AG10803 (cell line): ENCODE measurements around the gene ZW10.

Source experiments
- DNase-seq: peaks from one replicate; pipeline ENCODE4 v3.0.0; 2010; ENCODE audit warnings: low read depth
- H3K4me3 ChIP-seq: 2 replicates; pipeline ENCODE4 v1.5.1; 2011; ENCODE audit warnings: mild to moderate bottlenecking, low read length, control low read depth
- CTCF ChIP-seq: conservative IDR thresholded peaks from 2 replicates; pipeline ENCODE4 v1.5.1; 2011; ENCODE audit warnings: mild to moderate bottlenecking, low read length, control low read depth, inconsistent platforms

The ZW10 gene

DNA sequence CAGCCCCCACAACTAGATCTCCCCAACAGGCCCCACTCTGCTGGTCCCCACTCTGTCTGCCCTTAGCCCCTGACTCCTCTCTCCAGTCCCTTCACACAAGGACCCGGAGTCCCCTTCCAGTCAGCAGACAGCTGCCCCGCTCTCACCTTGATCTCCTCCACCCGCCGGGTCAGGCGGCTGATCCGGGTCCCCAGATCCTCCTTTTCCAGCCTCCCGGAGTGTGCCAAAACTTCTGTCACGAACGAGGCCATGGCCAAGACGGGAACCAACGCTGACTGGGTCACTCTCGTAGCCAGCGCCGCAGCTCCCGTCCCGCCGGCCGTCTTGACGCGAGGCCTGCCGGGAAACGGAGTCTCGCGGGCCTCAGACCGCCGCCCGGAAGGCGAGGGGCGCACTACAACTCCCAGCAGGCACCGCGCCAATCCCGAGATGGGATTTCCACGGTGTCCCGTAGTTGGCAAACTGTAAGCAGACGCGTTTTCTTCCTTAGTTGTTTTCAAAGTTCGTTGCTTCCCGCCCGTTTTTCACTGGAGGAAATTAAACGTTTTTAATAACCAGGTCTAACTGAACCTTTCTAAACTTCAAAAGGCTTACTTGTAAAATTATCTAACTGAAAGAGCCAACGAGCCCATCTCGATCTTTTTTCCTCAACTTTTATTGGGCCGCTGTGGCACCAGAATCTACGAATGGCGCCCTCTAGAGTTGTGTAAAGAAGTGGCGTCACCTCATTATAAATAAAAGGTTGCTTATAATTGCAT lies at the start of gene ZW10:
ZW10 (minus strand) TSS at position 277 of the 758 bp plus-strand sequence; CDS start at position 251, 26 bp downstream.
- TF ChIP-seq CTCF: peak; percentile 85
- peak within 1 kb of the TSS; percentile 95 for H3K4me3 ChIP-seq
- peak; percentile 98 for DNase-seq

DNA sequence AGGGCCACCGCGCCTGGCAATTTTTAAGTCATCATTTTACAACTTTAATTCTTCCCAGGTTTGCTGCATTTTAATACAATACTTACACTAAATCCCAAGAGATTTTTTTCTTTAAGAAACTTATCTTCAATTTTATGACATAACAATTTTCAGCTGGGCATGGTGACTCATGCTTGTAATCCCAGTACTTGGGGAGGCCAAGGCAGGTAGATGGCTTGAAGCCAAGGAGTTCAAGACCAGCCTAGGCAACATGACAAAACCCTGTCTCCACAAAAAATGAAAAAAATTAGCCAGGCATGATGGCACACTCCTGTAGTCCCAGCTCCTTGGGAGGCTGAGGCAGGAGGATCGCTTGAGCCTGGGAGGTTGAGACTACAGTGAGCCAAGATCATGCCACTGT lies 44.9 kb upstream of the ZW10 start:
- no peak overlapping the region for H3K4me3 ChIP-seq
- no peak for DNase-seq
- no peak for TF ChIP-seq CTCF

DNA sequence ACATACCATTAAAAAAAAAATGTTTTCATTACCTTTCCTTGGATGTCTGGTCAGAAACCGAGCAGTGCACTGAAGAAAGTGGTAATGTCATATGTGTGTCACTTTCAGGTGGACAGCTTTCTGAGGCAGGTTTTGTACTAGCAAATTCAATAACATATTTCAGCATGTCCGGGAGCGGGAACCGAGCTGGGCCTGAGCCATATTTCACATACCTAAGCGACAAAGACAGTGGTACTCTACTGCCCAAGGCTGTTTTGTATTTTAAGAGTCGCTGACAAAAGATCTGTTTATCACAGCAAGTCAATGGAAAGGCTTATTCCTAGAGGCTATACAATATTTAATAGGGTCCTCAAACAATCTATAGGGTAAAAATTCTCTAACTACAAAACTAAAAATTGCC lies 44.1 kb upstream of the ZW10 start:
- DNase-seq: no peak
- TF ChIP-seq CTCF: no peak
- no peak overlapping the region for H3K4me3 ChIP-seq

DNA sequence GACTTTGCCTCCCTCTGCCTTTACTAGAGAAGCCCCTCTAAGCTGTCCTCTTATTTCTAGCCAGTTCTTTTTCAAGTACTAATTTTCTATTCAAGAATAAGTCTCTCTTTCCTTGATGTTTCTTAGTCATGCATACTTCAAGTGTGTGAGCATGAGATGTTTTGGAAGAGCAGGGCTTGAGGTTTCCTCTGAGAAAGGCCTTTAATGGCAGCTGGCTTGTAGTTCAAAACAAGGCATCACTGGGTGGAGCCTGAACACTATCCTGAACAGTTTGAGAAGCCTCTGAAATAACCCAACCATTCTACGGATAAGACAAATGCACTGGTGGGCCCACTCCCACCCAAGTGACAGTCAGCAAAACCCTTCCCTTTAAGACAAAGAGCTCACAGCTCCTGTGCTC lies 43.7 kb upstream of the ZW10 start:
- no peak for TF ChIP-seq CTCF
- H3K4me3 ChIP-seq: no peak overlapping the region
- DNase-seq: peak; percentile 11

DNA sequence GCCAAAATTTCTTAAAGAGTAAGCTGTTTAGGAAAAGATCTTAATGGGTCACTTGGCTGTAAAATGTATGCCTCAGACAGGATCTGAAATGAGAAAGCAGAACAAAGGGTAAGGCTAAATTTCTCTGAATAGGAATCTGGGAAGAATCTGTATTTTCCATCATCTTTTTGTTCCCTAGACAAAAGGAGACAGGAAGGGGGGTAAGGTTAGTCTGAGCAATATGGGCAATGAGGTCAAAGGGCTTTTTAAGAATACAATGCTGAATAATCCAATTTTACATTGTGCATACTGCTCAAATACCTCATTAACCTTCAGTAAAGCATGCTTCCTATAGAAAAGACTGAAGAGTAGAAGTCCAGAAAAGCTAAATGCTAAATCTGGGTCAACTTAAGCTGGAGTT lies 40.7 kb upstream of the ZW10 start:
- TF ChIP-seq CTCF: no peak
- no peak overlapping the region for H3K4me3 ChIP-seq
- no peak for DNase-seq

GRCh38 chr11:113808931-113809330 lies 35.4 kb upstream of the ZW10 start:
- DNase-seq: no peak
- H3K4me3 ChIP-seq: no peak overlapping the region
- no peak for TF ChIP-seq CTCF

- TF ChIP-seq CTCF: peak; percentile 39
- peak; percentile 4 for DNase-seq
Observed at GRCh38 chr11:113806406-113806805, 32.9 kb upstream of the ZW10 start.

More at GRCh38 chr11:113806406-113806805, 32.9 kb upstream of the ZW10 start:
- H3K4me3 ChIP-seq: no peak overlapping the region
